PC-3 (cell line): ENCODE results near the gene POLDIP3. TPM values are rescaled to one million over a fixed set of nuclear protein-coding genes. Genes with fewer than 3 reads are reported as not detected.

Experiments used
- ATAC-seq: fragments of 200-7000 bp; cut with Tn5 transposase; 2 replicates; pipeline ENCODE4 v1.9.1; 2020; ENCODE audit warnings: mild to moderate bottlenecking, moderate library complexity
- BruUV-seq: library from RNA; stranded (reverse); fragments of 400-500 nt; replicated peaks from 2 replicates; lab custom pipeline; 2021; lab: Mats Ljungman, UMichigan
- CTCF ChIA-PET: fragments of 300-600 bp; sonication (Branson Sonifier 250); formaldehyde crosslinking; loops from one replicate; lab custom pipeline; 2022; ENCODE audit warnings: antibody characterized with exemption; lab: Charles Lee
- POLR2A ChIA-PET: fragments of 300-600 bp; sonication (Branson Sonifier 250); formaldehyde crosslinking; loops from one replicate; lab custom pipeline; 2022; ENCODE audit warnings: antibody characterized with exemption; ENCODE audit not compliant: unreplicated experiment; lab: Charles Lee
- DNase-seq: peaks from one replicate; pipeline ENCODE4 v3.0.0-alpha.2; 2015
- H2AFZ ChIP-seq: fragments of 300-600 bp; sonication (generic); 2 replicates; pipeline ENCODE4 v1.6.0; 2016; ENCODE audit warnings: antibody characterized with exemption, low read length
- H3F3A ChIP-seq: fragments of 300-600 bp; sonication (generic); one replicate; pipeline ENCODE4 v1.6.0; 2017; ENCODE audit warnings: antibody characterized with exemption, low read length, control low read depth, mild to moderate bottlenecking; ENCODE audit not compliant: unreplicated experiment
- H3K27ac ChIP-seq: fragments of 300-600 bp; sonication (generic); 2 replicates; pipeline ENCODE4 v1.5.1; 2016; ENCODE audit warnings: mild to moderate bottlenecking, low read length
- H3K27me3 ChIP-seq: fragments of 300-600 bp; sonication (generic); 2 replicates; pipeline ENCODE4 v1.6.1; 2016; ENCODE audit warnings: low read length, mixed read lengths
- H3K36me3 ChIP-seq: fragments of 300-600 bp; sonication (generic); 2 replicates; pipeline ENCODE4 v1.6.1; 2016; ENCODE audit warnings: low read depth, mixed run types, low read length, mixed read lengths
- H3K4me1 ChIP-seq: fragments of 300-600 bp; sonication (generic); 2 replicates; pipeline ENCODE4 v1.5.1; 2016; ENCODE audit warnings: low read length; ENCODE audit not compliant: insufficient read depth
- H3K4me2 ChIP-seq: fragments of 300-600 bp; sonication (generic); 2 replicates; pipeline ENCODE4 v1.6.0; 2016; ENCODE audit warnings: low read length
- H3K4me3 ChIP-seq: fragments of 300-600 bp; sonication (generic); 2 replicates; pipeline ENCODE4 v1.5.1; 2016; ENCODE audit warnings: mild to moderate bottlenecking, low read length, mixed read lengths
- H3K79me2 ChIP-seq: fragments of 300-600 bp; sonication (generic); 2 replicates; pipeline ENCODE4 v1.6.1; 2017; ENCODE audit warnings: low read length, mixed read lengths
- H3K9ac ChIP-seq: fragments of 300-600 bp; sonication (generic); 2 replicates; pipeline ENCODE4 v1.6.0; 2016; ENCODE audit warnings: mild to moderate bottlenecking, low read length
- H3K9me2 ChIP-seq: fragments of 300-600 bp; sonication (generic); replicated peaks from 2 replicates; pipeline ENCODE4 v1.6.1; 2016; ENCODE audit warnings: mixed run types, low read length, mixed read lengths
- H3K9me3 ChIP-seq: fragments of 300-600 bp; sonication (generic); 2 replicates; pipeline ENCODE4 v1.6.1; 2016; ENCODE audit warnings: low read length, mixed read lengths
- H4K20me1 ChIP-seq: fragments of 300-600 bp; sonication (generic); 2 replicates; pipeline ENCODE4 v1.6.1; 2016; ENCODE audit warnings: low read length, mixed read lengths
- EZH2 ChIP-seq: fragments of 300-600 bp; sonication (generic); IDR thresholded peaks from one replicate; pipeline ENCODE4 v1.6.1; 2017; ENCODE audit warnings: antibody characterized with exemption, mild to moderate bottlenecking, low read length; ENCODE audit not compliant: unreplicated experiment
- EZH2phosphoT487 ChIP-seq: fragments of 300-600 bp; sonication (generic); IDR thresholded peaks from 2 replicates; pipeline ENCODE4 v1.6.1; 2018; ENCODE audit warnings: mild to moderate bottlenecking, antibody characterized with exemption, low read length, borderline replicate concordance
- intact Hi-C: fragments of 100-400 bp; cut with micrococcal nuclease; formaldehyde crosslinking; loops from 2 replicates; pipeline ENCODE4 v1.9.0; 2023
- total RNA-seq: library from RNA; depleted of rRNA; stranded (reverse); fragments of >200 nt; gene quantifications from 2 replicates; pipeline ENCODE4 v1.2.3, GENCODE V29; 2014
- TF ChIP-seq, protein P1 (sequence below): fragments of 300-600 bp; sonication (generic); conservative IDR thresholded peaks from 2 replicates; pipeline ENCODE4 v1.5.1; 2017; ENCODE audit warnings: antibody characterized with exemption, low read depth, mild to moderate bottlenecking, low read length

POLDIP3 gene
- total RNA-seq, 1 experiment from 2014 or later: 32.4 TPM

DNA sequence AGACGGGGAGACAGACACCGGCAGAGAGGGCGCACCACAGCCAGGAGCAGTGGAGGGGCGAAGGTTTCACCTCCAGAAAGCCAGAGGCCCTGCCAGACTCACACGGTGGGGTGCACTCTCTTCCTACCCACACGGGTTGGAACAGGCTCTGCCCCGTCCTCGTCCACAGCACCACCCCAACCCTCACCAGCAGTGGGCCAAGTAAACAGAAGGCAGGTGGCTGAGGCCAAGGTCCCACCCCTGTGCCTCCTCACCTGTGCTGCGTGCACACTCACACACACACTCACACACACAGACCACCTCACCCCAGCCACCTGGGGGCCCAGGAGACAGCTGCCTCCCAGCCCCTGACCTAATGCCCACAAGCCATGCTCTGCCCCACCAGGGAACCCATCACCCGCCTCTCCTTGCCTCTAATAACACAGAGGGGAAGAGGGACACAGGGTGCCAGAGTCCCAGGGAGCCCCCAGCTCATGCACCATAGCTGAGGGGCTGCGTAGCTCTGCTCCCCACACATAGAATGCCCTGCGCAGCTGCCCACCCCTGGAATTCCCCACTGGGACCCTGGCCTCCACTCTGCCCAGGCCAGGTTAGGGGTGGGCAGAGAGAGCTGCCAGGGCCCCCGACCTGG is 31.4 kb upstream of the POLDIP3 start:
- CTCF ChIA-PET: interaction anchor here (0.6 kb wide), 2 partner anchors 10 to 25 kb away, joined by 3 to 5 read pairs; no protein-coding TSS in a partner anchor
- BruUV-seq: no TSS peak
- Histone ChIP-seq H3K27ac (no peak overlapping the region), H3K9me3 (no peaks in the 10 kb centered on the region), H3K4me1 (peaks cover 9% of the 10 kb centered on the region), H3K9me2 (no peaks in the 10 kb centered on the region), H3K36me3 (no peaks in the 10 kb centered on the region), H3K79me2 (peaks cover 60% of the 10 kb centered on the region), H3K9ac (no peak overlapping the region), H3F3A (no peaks in the 10 kb centered on the region), H3K4me2 (no peak overlapping the region), H2AFZ (no peak overlapping the region), H4K20me1 (peaks cover 7% of the 10 kb centered on the region; the same call in 1 of the 2 replicates), H3K4me3 (no peak overlapping the region), H3K27me3 (no peaks in the 10 kb centered on the region)
- POLR2A ChIA-PET: interaction anchor here (0.5 kb wide), 1 partner anchor 34 kb away, joined by 3 read pairs; no protein-coding TSS in a partner anchor
- intact Hi-C loops: no loop called here
- TF ChIP-seq, protein P1, sequence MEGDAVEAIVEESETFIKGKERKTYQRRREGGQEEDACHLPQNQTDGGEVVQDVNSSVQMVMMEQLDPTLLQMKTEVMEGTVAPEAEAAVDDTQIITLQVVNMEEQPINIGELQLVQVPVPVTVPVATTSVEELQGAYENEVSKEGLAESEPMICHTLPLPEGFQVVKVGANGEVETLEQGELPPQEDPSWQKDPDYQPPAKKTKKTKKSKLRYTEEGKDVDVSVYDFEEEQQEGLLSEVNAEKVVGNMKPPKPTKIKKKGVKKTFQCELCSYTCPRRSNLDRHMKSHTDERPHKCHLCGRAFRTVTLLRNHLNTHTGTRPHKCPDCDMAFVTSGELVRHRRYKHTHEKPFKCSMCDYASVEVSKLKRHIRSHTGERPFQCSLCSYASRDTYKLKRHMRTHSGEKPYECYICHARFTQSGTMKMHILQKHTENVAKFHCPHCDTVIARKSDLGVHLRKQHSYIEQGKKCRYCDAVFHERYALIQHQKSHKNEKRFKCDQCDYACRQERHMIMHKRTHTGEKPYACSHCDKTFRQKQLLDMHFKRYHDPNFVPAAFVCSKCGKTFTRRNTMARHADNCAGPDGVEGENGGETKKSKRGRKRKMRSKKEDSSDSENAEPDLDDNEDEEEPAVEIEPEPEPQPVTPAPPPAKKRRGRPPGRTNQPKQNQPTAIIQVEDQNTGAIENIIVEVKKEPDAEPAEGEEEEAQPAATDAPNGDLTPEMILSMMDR: no peak
- TF ChIP-seq EZH2 (no peak), EZH2phosphoT487 (no peak)
- no peak for ATAC-seq
- DNase-seq: no peak

DNA sequence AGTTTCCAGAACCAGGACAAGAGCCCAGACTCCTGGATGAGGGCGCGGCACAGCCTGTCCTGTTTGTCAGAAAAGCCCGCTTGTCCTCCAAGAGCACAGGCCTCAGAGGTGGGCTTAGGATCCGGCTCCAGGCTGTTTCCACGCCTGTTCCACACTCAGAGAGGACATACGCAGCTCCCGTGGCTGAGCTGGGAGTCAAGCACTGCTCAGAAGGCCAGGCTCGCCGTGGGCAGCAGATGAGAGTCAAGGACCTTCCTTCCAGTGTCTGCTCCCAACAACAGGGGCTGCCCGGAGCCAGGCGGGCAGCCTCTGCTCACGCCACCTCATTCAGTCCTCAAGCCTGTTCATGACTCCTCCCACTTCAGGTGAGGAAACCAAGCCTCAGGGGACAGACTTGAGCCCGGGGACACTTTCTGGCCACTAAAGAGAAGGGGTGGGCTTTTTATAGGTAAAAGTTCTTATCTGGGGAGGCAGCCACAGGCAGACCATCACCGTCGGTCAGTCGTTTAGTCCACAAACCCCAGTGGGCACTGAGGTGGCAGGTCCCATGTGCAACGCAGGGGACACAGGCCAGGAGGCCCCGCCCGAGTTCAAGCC is 30.8 kb upstream of the POLDIP3 start:
- Histone ChIP-seq H3F3A (no peaks in the 10 kb centered on the region), H3K9me2 (no peaks in the 10 kb centered on the region), H3K9ac (no peak overlapping the region), H4K20me1 (peaks cover 7% of the 10 kb centered on the region; the same call in 1 of the 2 replicates), H3K27ac (no peak overlapping the region), H3K27me3 (no peaks in the 10 kb centered on the region), H2AFZ (no peak overlapping the region), H3K4me3 (no peak overlapping the region), H3K36me3 (no peaks in the 10 kb centered on the region), H3K79me2 (peaks cover 60% of the 10 kb centered on the region), H3K4me2 (no peak overlapping the region), H3K9me3 (no peaks in the 10 kb centered on the region), H3K4me1 (peaks cover 9% of the 10 kb centered on the region)
- TF ChIP-seq EZH2phosphoT487 (no peak), EZH2 (no peak)
- TF ChIP-seq, protein P1: no peak
- CTCF ChIA-PET: interaction anchor here (0.6 kb wide), 1 partner anchor 24 kb away, joined by 3 read pairs; no protein-coding TSS in a partner anchor
- ATAC-seq: no peak
- POLR2A ChIA-PET: no interaction called here
- DNase-seq: no peak
- BruUV-seq: no TSS peak
- intact Hi-C loops: no loop called here
